GM12878 (cell line): ENCODE measurements around the gene PLEKHH2. TPM values are rescaled to one million over a fixed set of nuclear protein-coding genes. Genes with fewer than 3 reads are reported as not detected.

Source experiments
- ATAC-seq: fragments of 200-7000 bp; cut with Tn5 transposase; 3 replicates; pipeline ENCODE4 v1.9.1; 2020; ENCODE audit warnings: mild to moderate bottlenecking, moderate library complexity
- BruUV-seq: library from RNA; stranded (reverse); fragments of 400-500 nt; replicated peaks from 2 replicates; lab custom pipeline; 2021; lab: Mats Ljungman, UMichigan
- CTCF ChIA-PET: fragments of 300-600 bp; sonication (Branson Sonifier 250); formaldehyde crosslinking; extraction: SDS; loops from one replicate; lab custom pipeline; 2021; ENCODE audit warnings: inconsistent platforms; lab: Yijun Ruan, JAX
- POLR2A ChIA-PET: fragments of 350-600 bp; formaldehyde crosslinking; extraction: SDS; loops from one replicate; lab custom pipeline; 2021; ENCODE audit warnings: inconsistent platforms; lab: Charles Lee
- RAD21 ChIA-PET: fragments of 300-600 bp; sonication (Branson Sonifier 250); formaldehyde crosslinking; loops from one replicate; lab custom pipeline; 2023; ENCODE audit warnings: antibody characterized with exemption; ENCODE audit not compliant: unreplicated experiment; lab: Charles Lee
- SMC1A ChIA-PET: fragments of 300-600 bp; sonication (Branson Sonifier 250); formaldehyde crosslinking; loops from one replicate; lab custom pipeline; 2023; ENCODE audit not compliant: unreplicated experiment, uncharacterized antibody; lab: Charles Lee
- DNase-seq: peaks from one replicate; pipeline ENCODE4 v3.0.0-alpha.2; 2011; ENCODE audit warnings: low read depth, low spot score
- FAIRE-seq: peaks from 3 replicates; lab custom pipeline; 2011; peaks lifted over from hg19 to GRCh38; lab: Jason Lieb, UNC
- H2AFZ ChIP-seq: 2 replicates; pipeline ENCODE4 v1.6.0; 2011; ENCODE audit warnings: low read depth, low read length, control low read depth; ENCODE audit not compliant: control insufficient read depth
- H3K27ac ChIP-seq: 2 replicates; pipeline ENCODE4 v1.5.1; 2011; ENCODE audit warnings: control low read depth; ENCODE audit not compliant: control insufficient read depth, insufficient read depth
- H3K27me3 ChIP-seq, 2 experiments: replicated peaks in 1 of 2; 2 replicates each; pipeline versions ENCODE4 v1.6.0 to v1.6.1; 2011; ENCODE audit warnings: low read length in 1 of 2; ENCODE audit not compliant: control insufficient read depth in 2 of 2, insufficient read depth in 2 of 2
- H3K36me3 ChIP-seq, 2 experiments: 2 replicates each; pipeline ENCODE4 v1.5.1; 2011; ENCODE audit warnings: low read length in 1 of 2; ENCODE audit not compliant: control insufficient read depth in 2 of 2, insufficient read depth in 2 of 2
- H3K4me1 ChIP-seq: 2 replicates; pipeline ENCODE4 v1.6.1; 2011; ENCODE audit warnings: mild to moderate bottlenecking, low read length, moderate library complexity, mixed read lengths; ENCODE audit not compliant: control insufficient read depth, insufficient read depth
- H3K4me2 ChIP-seq: 2 replicates; pipeline ENCODE4 v1.6.0; 2011; ENCODE audit warnings: control low read depth; ENCODE audit not compliant: control insufficient read depth, insufficient read depth
- H3K4me3 ChIP-seq: fragments of 200-600 bp; sonication (generic); 2 replicates; pipeline ENCODE4 v1.5.1; 2016
- H3K79me2 ChIP-seq: 2 replicates; pipeline ENCODE4 v1.6.0; 2011; ENCODE audit warnings: low read length; ENCODE audit not compliant: control insufficient read depth, insufficient read depth
- H3K9ac ChIP-seq: 2 replicates; pipeline ENCODE4 v1.8.0; 2011; ENCODE audit warnings: low read length, control low read depth, mixed read lengths; ENCODE audit not compliant: control insufficient read depth, insufficient read depth
- H3K9me3 ChIP-seq: replicated peaks from 3 replicates; pipeline ENCODE4 v1.5.1; 2011; ENCODE audit warnings: mild to moderate bottlenecking, low read length; ENCODE audit not compliant: control insufficient read depth, insufficient read depth
- H4K20me1 ChIP-seq: 2 replicates; pipeline ENCODE4 v1.6.0; 2011; ENCODE audit not compliant: control insufficient read depth, insufficient read depth
- ASH2L ChIP-seq: fragments of 300-600, 200-600 bp; sonication (generic); IDR thresholded peaks from 2 replicates; pipeline ENCODE4 v1.6.1; 2017; ENCODE audit warnings: low read depth, mild to moderate bottlenecking, borderline replicate concordance
- BCL3 ChIP-seq: IDR thresholded peaks from 2 replicates; pipeline ENCODE4 v1.6.1; 2011; ENCODE audit warnings: borderline replicate concordance, low read depth, mild to moderate bottlenecking, moderate library complexity, low read length; ENCODE audit not compliant: insufficient read depth, poor library complexity, severe bottlenecking
- CBFB ChIP-seq: IDR thresholded peaks from 2 replicates; pipeline ENCODE4 v1.6.1; 2016; ENCODE audit warnings: antibody characterized with exemption, low read depth
- CBX5 ChIP-seq: sonication (generic); IDR thresholded peaks from 2 replicates; pipeline ENCODE4 v1.6.1; 2016; ENCODE audit warnings: low read depth, moderate library complexity, mild to moderate bottlenecking, inconsistent platforms
- CREM ChIP-seq: IDR thresholded peaks from 2 replicates; pipeline ENCODE4 v1.6.1; 2014; ENCODE audit warnings: antibody characterized with exemption, low read depth
- EP300 ChIP-seq, 2 experiments: fragments of 150-350 bp in 1 of 2; IDR thresholded peaks; 2 replicates each; pipeline ENCODE4 v1.6.1; 2011 to 2012; ENCODE audit warnings: low read depth in 2 of 2, low read length in 2 of 2, borderline replicate concordance in 1 of 2, improper control_type of control experiment in 1 of 2, inconsistent platforms in 1 of 2; ENCODE audit not compliant: control insufficient read depth in 1 of 2
- IKZF2 ChIP-seq, 2 experiments: fragments of 450-650 bp; IDR thresholded peaks; 2 replicates each; pipeline ENCODE4 v1.6.1; 2017; ENCODE audit warnings: mild to moderate bottlenecking in 2 of 2, moderate library complexity in 2 of 2
- KAT2A ChIP-seq: conservative IDR thresholded peaks from 2 replicates; pipeline ENCODE4 v1.6.1; 2011; ENCODE audit warnings: low read depth, low read length; ENCODE audit not compliant: control insufficient read depth
- MYB ChIP-seq: fragments of 150-350 bp; IDR thresholded peaks from 2 replicates; pipeline ENCODE4 v1.6.1; 2014; ENCODE audit warnings: mild to moderate bottlenecking, low read depth, low read length, borderline replicate concordance
- NFYA ChIP-seq: IDR thresholded peaks from 2 replicates; pipeline ENCODE4 v1.6.1; 2011; ENCODE audit warnings: low read depth, mild to moderate bottlenecking, low read length, improper control_type of control experiment, borderline replicate concordance
- NR2C1 ChIP-seq: fragments of 450-650 bp; IDR thresholded peaks from 2 replicates; pipeline ENCODE4 v1.6.1; 2017; ENCODE audit warnings: antibody characterized with exemption, mild to moderate bottlenecking, moderate library complexity
- SIX5 ChIP-seq: IDR thresholded peaks from 2 replicates; pipeline ENCODE4 v1.6.1; 2011; ENCODE audit warnings: mild to moderate bottlenecking, low read depth, low read length, moderate library complexity; ENCODE audit not compliant: severe bottlenecking
- SP1 ChIP-seq: IDR thresholded peaks from one replicate; pipeline ENCODE4 v1.6.1; 2011; ENCODE audit warnings: low read depth, low read length
- WGBS: methylation state at CpG from one replicate; pipeline ENCODE4 v1.1.6; 2016; ENCODE audit warnings: low lambda C conversion rate; ENCODE audit not compliant: insufficient replicate concordance, insufficient coverage; ENCODE audit errors: missing lambda C conversion rate; 5-methylcytosine and 5-hydroxymethylcytosine counted together
- in situ Hi-C: fragments of 300-500 bp; cut with MboI; formaldehyde crosslinking; loops from 9 replicates; pipeline ENCODE4 v1.14.3; 2018; ENCODE audit warnings: mixed read lengths
- intact Hi-C: fragments of 100-400 bp; cut with micrococcal nuclease; formaldehyde crosslinking; loops from one replicate; pipeline ENCODE4 v1.14.2; 2022; ENCODE audit not compliant: unreplicated experiment
- polyA plus RNA-seq, 11 experiments: library from polyadenylated mRNA; depleted of rRNA in 4 of 11; unstranded in 6 of 11; stranded (reverse) in 5 of 11; fragments of >200 nt; fragmentation: Nextera tagmentation in 4 of 11; fragmentation: Illumina TruSeq in 1 of 11; extraction: Ambion mirVana in 4 of 11; extraction: Trizol in 1 of 11; gene quantifications; 1 replicate in 1 of 11; 2 replicates in 10 of 11; pipeline versions ENCODE4 v1.2.1 to v1.2.3, GENCODE V29; 2011 to 2016; ENCODE audit warnings: inconsistent platforms in 2 of 11, missing spikeins in 2 of 11, low read depth in 1 of 11
- total RNA-seq, 4 experiments: library from RNA; depleted of rRNA in 3 of 4; stranded (reverse); fragments of >200 nt in 3 of 4; fragmentation: Illumina TruSeq in 1 of 4; extraction: Trizol in 1 of 4; gene quantifications; 2 replicates each; pipeline versions ENCODE4 v1.2.1 to v1.2.3, GENCODE V29; 2013 to 2021

The PLEKHH2 gene
- total and polyA plus RNA-seq, 10 of the 15 experiments (the other 5 are each of a cell fraction or from before 2014, with no cell fraction given) = not detected

- DNase-seq (no peak), FAIRE-seq (no peak), ATAC-seq (no peak)
- ChIA-PET SMC1A (no interaction called here), RAD21 (no interaction called here), CTCF (no interaction called here), POLR2A (no interaction called here)
- Histone ChIP-seq H3K4me3 (no peak overlapping the region), H4K20me1 (no peaks in the 10 kb centered on the region), H3K4me2 (no peak overlapping the region), H2AFZ (no peak overlapping the region), H3K27ac (no peak overlapping the region), H3K27me3 (no peaks in the 10 kb centered on the region), H3K9ac (no peak overlapping the region), H3K36me3 (no peaks in the 10 kb centered on the region), H3K9me3 (no peaks in the 10 kb centered on the region), H3K79me2 (no peaks in the 10 kb centered on the region), H3K4me1 (no peaks in the 10 kb centered on the region)
- no peak for TF ChIP-seq EP300 (IDR thresholded peaks at IDR 0.05; ENCODE audit: borderline replicate concordance in 1 of 2, control insufficient read depth in 1 of 2, low read depth in 2 of 2, low read length in 2 of 2)
- TF ChIP-seq CREM = no peak
- no peak for TF ChIP-seq BCL3
- no peak for TF ChIP-seq IKZF2 (IDR thresholded peaks at IDR 0.05)
- no peak for TF ChIP-seq CBX5
- TF ChIP-seq CBFB = no peak
- TF ChIP-seq NFYA = no peak
- TF ChIP-seq KAT2A = no peak
- TF ChIP-seq SP1 = no peak
- no peak for TF ChIP-seq SIX5
- no peak for TF ChIP-seq ASH2L
- no peak for TF ChIP-seq NR2C1
- no peak for TF ChIP-seq MYB
- intact Hi-C loops = no loop called here
- WGBS = 61% methylated on average over 3 of the region's 3 CpGs
- in situ Hi-C loops = no loop called here
- no TSS peak for BruUV-seq
Measured at GRCh38 chr2:43648994-43649701, 12.1 kb downstream of the PLEKHH2 start.
